Lower lobe of right lung (tissue), 2 donors: ENCODE data around the gene WASL. TPM values are rescaled to one million over a fixed set of nuclear protein-coding genes. Genes with fewer than 3 reads are reported as not detected.
"Not testable (repeated sequence)": the region's sequence is repeated elsewhere in the genome, so short reads cannot be mapped to it uniquely, and the experiment has no call there.

ENCODE experiments used
- ATAC-seq, 2 donors: fragments of 200-7000 bp; cut with Tn5 transposase; one replicate each; pipeline ENCODE4 v1.9.1; 2020 to 2022; ENCODE audit warnings: mild to moderate bottlenecking in 2 of 2, moderate library complexity in 2 of 2
- DNase-seq: peaks from one replicate; pipeline ENCODE4 v3.0.0-alpha.2; 2020
- H3K27ac ChIP-seq: fragments of 200-600 bp; one replicate; pipeline ENCODE4 v1.8.0; 2022
- H3K27me3 ChIP-seq: fragments of 200-600 bp; one replicate; pipeline ENCODE4 v1.8.0; 2022; ENCODE audit warnings: low read depth
- H3K36me3 ChIP-seq: fragments of 200-600 bp; one replicate; pipeline ENCODE4 v1.8.0; 2022; ENCODE audit warnings: mild to moderate bottlenecking
- H3K4me1 ChIP-seq: fragments of 200-600 bp; one replicate; pipeline ENCODE4 v1.8.0; 2022
- H3K4me3 ChIP-seq: fragments of 200-600 bp; one replicate; pipeline ENCODE4 v1.8.0; 2022; ENCODE audit warnings: mild to moderate bottlenecking
- H3K9me3 ChIP-seq: fragments of 200-600 bp; one replicate; pipeline ENCODE4 v1.8.0; 2022
- intact Hi-C: fragments of 100-400 bp; cut with DNase I; formaldehyde crosslinking; loops from one replicate; pipeline ENCODE4 v1.11.0; 2022
- total RNA-seq: library from RNA; stranded (reverse); fragmentation: NEBNext Ultra II Directional; extraction: Animal tissue kit (Norgen Biotek cat#: 25700); gene quantifications from one replicate; pipeline ENCODE4 v1.2.1, GENCODE V29; 2021
- TF ChIP-seq, protein P1 (sequence below): fragments of 200-600 bp; IDR thresholded peaks from one replicate; pipeline ENCODE4 v1.8.0; 2022; ENCODE audit warnings: antibody characterized with exemption, mild to moderate bottlenecking
- donor health status: DM: no; HTN: yes; CAD: no; lungs with severe emphysema.

Gene WASL
- total RNA-seq, 1 donor from 2014 or later, result 33.3 TPM

DNA sequence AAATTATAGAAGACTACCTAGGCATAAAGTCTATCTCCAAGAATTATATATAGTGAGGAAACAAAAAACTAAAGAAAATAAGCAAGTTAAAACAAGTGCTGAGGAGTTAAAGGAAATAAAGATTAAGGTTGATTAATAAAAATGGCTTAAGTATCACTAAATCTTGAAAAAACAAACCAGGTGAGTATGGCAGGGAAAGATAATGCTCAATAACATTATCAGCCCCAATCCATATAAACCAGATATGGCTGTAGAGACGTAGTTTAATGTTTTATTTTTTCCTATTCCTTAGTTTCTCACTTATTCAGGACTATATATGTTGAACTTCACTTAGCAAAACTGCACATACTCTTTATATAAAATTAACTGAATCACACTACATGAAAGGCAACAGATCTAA is 4.4 kb downstream of the WASL start:
- Histone ChIP-seq H3K27ac (no peak overlapping the region), H3K27me3 (no peaks in the 10 kb centered on the region), H3K36me3 (no peaks in the 10 kb centered on the region), H3K4me1 (peaks cover 60% of the 10 kb centered on the region), H3K9me3 (no peaks in the 10 kb centered on the region), H3K4me3 (no peak overlapping the region)
- DNase-seq, result no peak
- TF ChIP-seq, protein P1, sequence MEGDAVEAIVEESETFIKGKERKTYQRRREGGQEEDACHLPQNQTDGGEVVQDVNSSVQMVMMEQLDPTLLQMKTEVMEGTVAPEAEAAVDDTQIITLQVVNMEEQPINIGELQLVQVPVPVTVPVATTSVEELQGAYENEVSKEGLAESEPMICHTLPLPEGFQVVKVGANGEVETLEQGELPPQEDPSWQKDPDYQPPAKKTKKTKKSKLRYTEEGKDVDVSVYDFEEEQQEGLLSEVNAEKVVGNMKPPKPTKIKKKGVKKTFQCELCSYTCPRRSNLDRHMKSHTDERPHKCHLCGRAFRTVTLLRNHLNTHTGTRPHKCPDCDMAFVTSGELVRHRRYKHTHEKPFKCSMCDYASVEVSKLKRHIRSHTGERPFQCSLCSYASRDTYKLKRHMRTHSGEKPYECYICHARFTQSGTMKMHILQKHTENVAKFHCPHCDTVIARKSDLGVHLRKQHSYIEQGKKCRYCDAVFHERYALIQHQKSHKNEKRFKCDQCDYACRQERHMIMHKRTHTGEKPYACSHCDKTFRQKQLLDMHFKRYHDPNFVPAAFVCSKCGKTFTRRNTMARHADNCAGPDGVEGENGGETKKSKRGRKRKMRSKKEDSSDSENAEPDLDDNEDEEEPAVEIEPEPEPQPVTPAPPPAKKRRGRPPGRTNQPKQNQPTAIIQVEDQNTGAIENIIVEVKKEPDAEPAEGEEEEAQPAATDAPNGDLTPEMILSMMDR, result no peak
- no peak for ATAC-seq
- intact Hi-C loops, result no loop called here

DNA sequence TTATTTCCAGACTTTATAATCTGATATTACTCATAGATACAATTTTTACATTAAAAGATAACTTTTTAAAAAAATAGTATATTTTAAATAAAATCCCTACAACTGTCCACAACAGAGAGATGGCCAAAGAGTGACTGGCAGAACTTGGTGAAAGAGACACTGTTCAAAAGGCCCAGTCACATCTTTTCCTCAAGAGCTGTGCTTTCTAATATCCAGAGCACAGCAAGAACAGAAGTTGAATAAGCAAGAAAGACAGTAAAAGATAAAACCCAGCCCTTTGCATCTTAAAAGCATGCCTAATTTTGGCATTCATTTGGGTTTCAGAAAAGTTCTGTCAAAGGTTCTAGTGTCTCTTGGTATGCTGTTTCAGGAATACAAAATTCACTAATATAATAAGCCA is 6.9 kb downstream of the WASL start:
- H3K27ac ChIP-seq, result no peak overlapping the region
- no peak for ATAC-seq
- no peak for DNase-seq
- H3K4me3 ChIP-seq, result no peak overlapping the region
- intact Hi-C loops, result no loop called here
- H3K9me3 ChIP-seq, result no peaks in the 10 kb centered on the region
- no peaks in the 10 kb centered on the region for H3K27me3 ChIP-seq
- no peaks in the 10 kb centered on the region for H3K36me3 ChIP-seq
- TF ChIP-seq, protein P1, result no peak
- peaks cover 54% of the 10 kb centered on the region for H3K4me1 ChIP-seq

DNA sequence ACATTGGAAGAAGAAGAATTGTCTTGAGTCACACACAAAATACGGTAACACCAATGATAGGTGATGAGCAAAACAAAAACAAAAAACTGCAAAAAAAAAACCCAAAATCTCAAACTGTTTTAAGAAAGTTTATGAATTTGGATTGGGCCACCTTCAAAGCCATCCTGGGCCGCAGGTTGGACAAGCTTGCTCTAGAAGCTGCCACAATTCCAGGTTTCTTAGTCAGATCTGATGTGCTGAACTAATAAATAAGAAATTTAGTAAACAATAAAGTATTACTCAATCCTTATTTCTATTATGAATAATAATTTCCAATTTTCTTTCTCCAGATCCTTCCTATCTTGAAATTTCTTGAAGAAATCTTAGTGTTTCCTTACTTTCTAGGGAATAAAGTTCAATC is 10.0 kb downstream of the WASL start:
- H3K27ac ChIP-seq, result no peak overlapping the region
- TF ChIP-seq, protein P1, result no peak

DNA sequence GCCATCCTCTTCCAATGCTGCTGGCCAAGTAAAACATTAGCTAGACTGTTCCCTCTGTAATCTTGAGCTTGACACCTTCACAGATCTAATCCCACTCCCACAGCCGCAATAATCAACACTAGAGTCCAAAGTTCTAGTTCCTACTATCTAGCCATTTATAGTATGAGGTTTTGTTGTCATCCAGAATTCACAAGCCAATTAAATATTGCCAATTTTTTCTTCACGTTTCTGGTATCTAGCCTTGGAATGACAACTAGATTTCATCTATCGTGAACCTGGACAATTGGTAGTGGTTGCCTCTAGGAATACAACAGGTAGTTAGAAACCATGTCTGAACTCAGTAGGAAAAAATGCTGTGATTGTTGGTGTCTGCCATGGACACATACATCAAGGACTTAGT is 10.4 kb downstream of the WASL start:
- Histone ChIP-seq H3K9me3 (peaks cover 9% of the 10 kb centered on the region), H3K36me3 (no peaks in the 10 kb centered on the region), H3K27me3 (no peaks in the 10 kb centered on the region), H3K27ac (no peak overlapping the region), H3K4me3 (no peak overlapping the region), H3K4me1 (peaks cover 19% of the 10 kb centered on the region)
- no peak for ATAC-seq
- TF ChIP-seq, protein P1, result no peak
- no peak for DNase-seq
- intact Hi-C loops, result no loop called here

More for the DNA sequence above, 10.0 kb downstream of the WASL start:
- Histone ChIP-seq H3K4me1 (peaks cover 23% of the 10 kb centered on the region), H3K9me3 (peaks cover 9% of the 10 kb centered on the region), H3K4me3 (no peak overlapping the region), H3K36me3 (no peaks in the 10 kb centered on the region), H3K27me3 (no peaks in the 10 kb centered on the region)
- no peak for DNase-seq
- intact Hi-C loops, result no loop called here
- no peak for ATAC-seq

DNA sequence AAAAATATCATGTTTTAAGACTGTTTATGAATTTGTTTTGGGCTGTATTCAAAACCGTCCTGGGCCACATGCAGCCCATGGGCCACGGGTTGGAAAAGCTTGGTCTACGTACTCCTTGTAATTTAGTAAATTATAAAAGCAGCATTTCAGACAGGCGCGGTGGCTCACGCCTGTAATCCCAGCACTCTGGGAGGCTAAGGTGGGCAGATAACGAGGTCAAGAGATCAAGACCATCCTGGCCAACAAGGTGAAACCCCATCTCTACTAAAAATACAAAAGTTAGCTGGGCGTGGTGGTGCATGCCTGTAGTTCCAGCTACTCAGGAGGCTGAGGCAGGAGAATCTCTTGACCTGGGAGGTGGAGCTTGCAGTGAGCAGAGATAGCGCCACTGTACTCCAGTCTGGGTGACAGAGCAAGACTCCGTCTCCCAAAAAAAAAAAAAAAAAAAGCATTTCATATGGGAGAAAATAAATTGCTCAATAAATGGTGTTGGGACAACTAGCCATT is 11.6 kb downstream of the WASL start:
- H3K9me3 ChIP-seq, ATAC-seq, H3K27me3 ChIP-seq, intact Hi-C loops, H3K27ac ChIP-seq, H3K36me3 ChIP-seq, H3K4me3 ChIP-seq, H3K4me1 ChIP-seq, DNase-seq: not testable (repeated sequence)

DNA sequence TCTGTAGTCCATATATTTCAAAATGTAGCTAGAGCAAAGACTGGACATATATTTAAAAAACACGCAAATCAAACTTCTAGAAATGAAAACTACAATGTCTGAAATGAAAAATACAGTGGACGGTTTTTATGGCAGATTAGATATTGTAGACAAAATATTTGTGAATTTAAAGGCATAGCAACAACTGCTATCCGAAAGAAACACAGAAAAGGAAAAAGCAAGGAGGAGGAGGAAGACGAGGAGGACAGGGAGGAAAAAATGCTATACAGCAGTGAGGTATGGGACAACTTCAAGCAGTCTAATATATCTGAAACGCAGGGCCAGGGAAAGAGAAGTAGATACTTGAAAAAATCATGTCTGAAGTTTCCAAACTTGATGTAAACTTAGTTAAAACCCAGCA is 13.3 kb downstream of the WASL start:
- Histone ChIP-seq H3K27me3 (no peaks in the 10 kb centered on the region), H3K4me3 (no peak overlapping the region), H3K36me3 (no peaks in the 10 kb centered on the region), H3K4me1 (no peaks in the 10 kb centered on the region), H3K9me3 (peaks cover 9% of the 10 kb centered on the region), H3K27ac (no peak overlapping the region)
- TF ChIP-seq, protein P1, result no peak
- ATAC-seq (no peak), DNase-seq (no peak)
- intact Hi-C loops, result no loop called here
